ENCODE measurements around the gene PARVA. TPM values are rescaled to one million over a fixed set of nuclear protein-coding genes. Genes with fewer than 3 reads are reported as not detected.

PARVA gene
- total RNA-seq, 1 experiment from 2014 or later: 18.1 TPM

DNA sequence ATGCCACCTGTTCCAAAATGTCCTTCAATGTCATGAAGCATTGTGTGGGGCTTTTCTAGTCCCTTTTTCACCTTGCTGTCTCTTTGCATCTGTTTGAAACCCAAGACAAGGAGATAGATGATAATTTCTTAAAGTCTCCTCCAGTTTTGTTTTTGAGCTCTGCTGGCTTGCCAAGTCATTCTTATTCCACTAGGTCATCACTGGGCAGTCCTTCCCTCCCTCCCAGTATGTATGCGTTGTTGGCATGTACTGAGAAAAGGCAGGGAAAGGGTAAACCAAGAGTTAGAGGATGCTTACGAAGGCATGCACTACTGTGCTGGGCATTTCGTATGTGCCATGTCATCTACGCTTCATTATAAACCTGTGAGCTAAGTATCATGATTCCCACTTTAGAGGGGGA is 78.6 kb downstream of the PARVA start:
- Mint-ChIP-seq H3K36me3 (ENCODE audit: insufficient read depth in 1 of 3, low read depth in 3 of 3) (no peaks in the 10 kb centered on the region), H3K4me3 (no peak overlapping the region), H3K9me3 (no peaks in the 10 kb centered on the region), H3K27me3 (ENCODE audit: low read depth) (no peaks in the 10 kb centered on the region), H3K4me1 (peaks cover 21% of the 10 kb centered on the region in 2 experiments), H3K27ac (no peak overlapping the region)
- Histone ChIP-seq H2BK15ac (ENCODE audit: low read depth, low read length) (no peak overlapping the region), H3K79me1 (ENCODE audit: insufficient read depth, low read depth, low read length, poor library complexity, severe bottlenecking) (no peaks in the 10 kb centered on the region), H4K20me1 (ENCODE audit: control insufficient read depth, insufficient read depth, insufficient read length) (no peaks in the 10 kb centered on the region), H2BK12ac (ENCODE audit: insufficient read length, low read depth, low read length) (no peak overlapping the region), H2AFZ (ENCODE audit: low read length) (no peak overlapping the region), H4K91ac (ENCODE audit: insufficient read length, low read depth, low read length) (no peak overlapping the region), H3K4me1 (ENCODE audit: insufficient read depth, low read length) (0 out of 2 replicates have a peak, but pooled peaks cover 2% of the 10 kb centered on the region), H3K9ac (ENCODE audit: extremely low read depth, insufficient read length, low read length) (no peak overlapping the region), H2BK5ac (ENCODE audit: insufficient read length, low read length) (no peak overlapping the region), H2BK120ac (ENCODE audit: low read depth, low read length, poor library complexity, severe bottlenecking) (no peak overlapping the region), H3K79me2 (ENCODE audit: insufficient read depth, low read length) (no peaks in the 10 kb centered on the region), H4K8ac (replicated peaks; ENCODE audit: insufficient read length, low read depth, low read length) (no peak overlapping the region), H3K18ac (ENCODE audit: insufficient read length, low read depth, low read length) (no peak overlapping the region), H3K23ac (ENCODE audit: insufficient read length, low read depth, low read length) (no peak overlapping the region), H4K5ac (ENCODE audit: insufficient read length, low read depth, low read length) (no peak overlapping the region), H2AK5ac (ENCODE audit: insufficient read length, low read length) (no peak overlapping the region), H3K56ac (ENCODE audit: insufficient read length, low read depth, low read length) (no peak overlapping the region), H3K14ac (ENCODE audit: insufficient read depth, low read length) (no peak overlapping the region), H3K23me2 (ENCODE audit: insufficient read length, low read depth, low read length, poor library complexity, severe bottlenecking) (no peaks in the 10 kb centered on the region), H3K4me2 (ENCODE audit: insufficient read depth, insufficient read length, low read length) (no peak overlapping the region), H3K27ac (ENCODE audit: insufficient read length, low read depth, low read length) (no peak overlapping the region), H3K27me3 (ENCODE audit: insufficient read depth, low read length) (peaks cover 2% of the 10 kb centered on the region; the same call in 1 of the 2 replicates), H3K9me3 (ENCODE audit: control insufficient read depth, low read depth, low read length) (no peaks in the 10 kb centered on the region), H2BK20ac (ENCODE audit: low read depth, low read length, poor library complexity, severe bottlenecking) (no peak overlapping the region), H3T11ph (ENCODE audit: low read length) (no peak overlapping the region), H3K4ac (ENCODE audit: low read depth, low read length) (no peak overlapping the region)
- DNase-seq: no peak
- TF ChIP-seq, protein P1, sequence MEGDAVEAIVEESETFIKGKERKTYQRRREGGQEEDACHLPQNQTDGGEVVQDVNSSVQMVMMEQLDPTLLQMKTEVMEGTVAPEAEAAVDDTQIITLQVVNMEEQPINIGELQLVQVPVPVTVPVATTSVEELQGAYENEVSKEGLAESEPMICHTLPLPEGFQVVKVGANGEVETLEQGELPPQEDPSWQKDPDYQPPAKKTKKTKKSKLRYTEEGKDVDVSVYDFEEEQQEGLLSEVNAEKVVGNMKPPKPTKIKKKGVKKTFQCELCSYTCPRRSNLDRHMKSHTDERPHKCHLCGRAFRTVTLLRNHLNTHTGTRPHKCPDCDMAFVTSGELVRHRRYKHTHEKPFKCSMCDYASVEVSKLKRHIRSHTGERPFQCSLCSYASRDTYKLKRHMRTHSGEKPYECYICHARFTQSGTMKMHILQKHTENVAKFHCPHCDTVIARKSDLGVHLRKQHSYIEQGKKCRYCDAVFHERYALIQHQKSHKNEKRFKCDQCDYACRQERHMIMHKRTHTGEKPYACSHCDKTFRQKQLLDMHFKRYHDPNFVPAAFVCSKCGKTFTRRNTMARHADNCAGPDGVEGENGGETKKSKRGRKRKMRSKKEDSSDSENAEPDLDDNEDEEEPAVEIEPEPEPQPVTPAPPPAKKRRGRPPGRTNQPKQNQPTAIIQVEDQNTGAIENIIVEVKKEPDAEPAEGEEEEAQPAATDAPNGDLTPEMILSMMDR (conservative IDR thresholded peaks at IDR 0.05): no peak
- no CpG with 5 or more reads among the region's 4 CpGs for WGBS (ENCODE audit: extremely low coverage, insufficient read length, low lambda C conversion rate)
